H9 (cell line): ENCODE results near the gene KDM3A. TPM values are rescaled to one million over a fixed set of nuclear protein-coding genes. Genes with fewer than 3 reads are reported as not detected.
A peak's percentile ranks its signal among the peaks of the same experiment; 100 is the strongest.

Source experiments
- DNase-seq: peaks from one replicate; pipeline ENCODE4 v3.0.0-alpha.2; 2017
- H2AFZ ChIP-seq: one replicate; pipeline ENCODE4 v1.6.1; 2013; ENCODE audit warnings: mild to moderate bottlenecking, low read length, control low read depth, moderate library complexity
- H2AK5ac ChIP-seq: 2 replicates; pipeline ENCODE4 v1.6.1; 2013; ENCODE audit warnings: low read length, control low read depth, mixed read lengths; ENCODE audit not compliant: insufficient read length
- H2BK120ac ChIP-seq: one replicate; pipeline ENCODE4 v1.6.1; 2013; ENCODE audit warnings: low read depth, mild to moderate bottlenecking, low read length, control low read depth, inconsistent platforms; ENCODE audit not compliant: poor library complexity, severe bottlenecking
- H2BK12ac ChIP-seq: 2 replicates; pipeline ENCODE4 v1.6.1; 2013; ENCODE audit warnings: low read length, control low read depth, mixed read lengths, low read depth; ENCODE audit not compliant: insufficient read length
- H2BK15ac ChIP-seq: 2 replicates; pipeline ENCODE4 v1.6.1; 2013; ENCODE audit warnings: low read depth, low read length, control low read depth
- H2BK20ac ChIP-seq: one replicate; pipeline ENCODE4 v1.6.1; 2013; ENCODE audit warnings: low read depth, mild to moderate bottlenecking, low read length, control low read depth, inconsistent platforms; ENCODE audit not compliant: poor library complexity, severe bottlenecking
- H2BK5ac ChIP-seq: 2 replicates; pipeline ENCODE4 v1.6.1; 2013; ENCODE audit warnings: low read length, control low read depth, mixed read lengths; ENCODE audit not compliant: insufficient read length
- H3K14ac ChIP-seq: 2 replicates; pipeline ENCODE4 v1.6.1; 2013; ENCODE audit warnings: low read length, control low read depth; ENCODE audit not compliant: insufficient read depth
- H3K18ac ChIP-seq: 2 replicates; pipeline ENCODE4 v1.6.1; 2013; ENCODE audit warnings: low read depth, mild to moderate bottlenecking, mixed read lengths, low read length, control low read depth; ENCODE audit not compliant: insufficient read length
- H3K23ac ChIP-seq: 2 replicates; pipeline ENCODE4 v1.6.1; 2013; ENCODE audit warnings: low read length, control low read depth, mixed read lengths, low read depth; ENCODE audit not compliant: insufficient read length
- H3K23me2 ChIP-seq: 2 replicates; pipeline ENCODE4 v1.6.1; 2013; ENCODE audit warnings: low read depth, mild to moderate bottlenecking, mixed read lengths, low read length, control low read depth; ENCODE audit not compliant: insufficient read length, poor library complexity, severe bottlenecking
- H3K27ac ChIP-seq: 2 replicates; pipeline ENCODE4 v1.5.1; 2013; ENCODE audit warnings: low read length, control low read depth, mixed read lengths, low read depth; ENCODE audit not compliant: insufficient read length
- H3K27me3 ChIP-seq: 2 replicates; pipeline ENCODE4 v1.6.1; 2013; ENCODE audit warnings: low read length, control low read depth, inconsistent platforms; ENCODE audit not compliant: insufficient read depth
- H3K4ac ChIP-seq: 2 replicates; pipeline ENCODE4 v1.6.1; 2013; ENCODE audit warnings: low read depth, mild to moderate bottlenecking, control low read depth, inconsistent platforms, low read length, moderate library complexity
- H3K4me1 ChIP-seq: 2 replicates; pipeline ENCODE4 v1.6.1; 2013; ENCODE audit warnings: low read length, control low read depth, inconsistent platforms; ENCODE audit not compliant: insufficient read depth
- H3K4me2 ChIP-seq: 2 replicates; pipeline ENCODE4 v1.6.1; 2013; ENCODE audit warnings: low read length, control low read depth, mixed read lengths; ENCODE audit not compliant: insufficient read length, insufficient read depth
- H3K56ac ChIP-seq: 2 replicates; pipeline ENCODE4 v1.6.1; 2013; ENCODE audit warnings: low read depth, mild to moderate bottlenecking, mixed read lengths, low read length, control low read depth; ENCODE audit not compliant: insufficient read length
- H3K79me1 ChIP-seq: 2 replicates; pipeline ENCODE4 v1.6.1; 2013; ENCODE audit warnings: low read depth, mild to moderate bottlenecking, moderate library complexity, low read length, control low read depth, inconsistent platforms; ENCODE audit not compliant: insufficient read depth, poor library complexity, severe bottlenecking
- H3K79me2 ChIP-seq: 2 replicates; pipeline ENCODE4 v1.6.1; 2013; ENCODE audit warnings: low read length, control low read depth, inconsistent platforms; ENCODE audit not compliant: insufficient read depth
- H3K9ac ChIP-seq: 2 replicates; pipeline ENCODE4 v1.6.1; 2013; ENCODE audit warnings: low read length, control low read depth, mixed read lengths; ENCODE audit not compliant: insufficient read length; ENCODE audit errors: extremely low read depth
- H3K9me3 ChIP-seq: one replicate; pipeline ENCODE4 v1.6.1; 2013; ENCODE audit warnings: low read depth, low read length, inconsistent platforms; ENCODE audit not compliant: control insufficient read depth
- H3T11ph ChIP-seq: one replicate; pipeline ENCODE4 v1.6.1; 2013; ENCODE audit warnings: mild to moderate bottlenecking, low read length, control low read depth, inconsistent platforms
- H4K20me1 ChIP-seq: one replicate; pipeline ENCODE4 v1.6.1; 2013; ENCODE audit not compliant: control insufficient read depth, insufficient read length, insufficient read depth
- H4K5ac ChIP-seq: 2 replicates; pipeline ENCODE4 v1.6.1; 2013; ENCODE audit warnings: low read depth, mild to moderate bottlenecking, mixed read lengths, low read length, control low read depth; ENCODE audit not compliant: insufficient read length
- H4K8ac ChIP-seq: replicated peaks from 2 replicates; pipeline ENCODE4 v1.6.1; 2013; ENCODE audit warnings: low read length, control low read depth, mixed read lengths, low read depth; ENCODE audit not compliant: insufficient read length
- H4K91ac ChIP-seq: 2 replicates; pipeline ENCODE4 v1.6.1; 2013; ENCODE audit warnings: low read depth, mild to moderate bottlenecking, moderate library complexity, mixed read lengths, low read length, control low read depth; ENCODE audit not compliant: insufficient read length
- H3K27ac Mint-ChIP-seq, 3 experiments: 2 replicates in 2 of 3; 3 replicates in 1 of 3; pipeline ENCODE4 v1.8.0; 2020 to 2021; ENCODE audit warnings: mixed read lengths in 3 of 3, mild to moderate bottlenecking in 1 of 3, moderate library complexity in 1 of 3
- H3K27me3 Mint-ChIP-seq: 2 replicates; pipeline ENCODE4 v1.8.0; 2021; ENCODE audit warnings: low read depth, mild to moderate bottlenecking, moderate library complexity, mixed read lengths
- H3K36me3 Mint-ChIP-seq, 3 experiments: 2 replicates in 2 of 3; 3 replicates in 1 of 3; pipeline ENCODE4 v1.8.0; 2020 to 2021; ENCODE audit warnings: low read depth in 3 of 3, mixed read lengths in 3 of 3; ENCODE audit not compliant: insufficient read depth in 1 of 3
- H3K4me1 Mint-ChIP-seq, 2 experiments: 2 replicates each; pipeline ENCODE4 v1.8.0; 2020; ENCODE audit warnings: mixed read lengths in 2 of 2
- H3K4me3 Mint-ChIP-seq, 2 experiments: 2 replicates in 1 of 2; 3 replicates in 1 of 2; pipeline ENCODE4 v1.8.0; 2020 to 2021; ENCODE audit warnings: mild to moderate bottlenecking in 2 of 2, mixed read lengths in 2 of 2, moderate library complexity in 1 of 2
- H3K9me3 Mint-ChIP-seq, 2 experiments: 2 replicates in 1 of 2; 3 replicates in 1 of 2; pipeline ENCODE4 v1.8.0; 2020; ENCODE audit warnings: mild to moderate bottlenecking in 2 of 2, mixed read lengths in 2 of 2, moderate library complexity in 1 of 2
- CTCF ChIP-seq: fragments of 200-600 bp; sonication (generic); conservative IDR thresholded peaks from 3 replicates; pipeline ENCODE4 v1.8.0; 2021; ENCODE audit warnings: antibody characterized with exemption, mild to moderate bottlenecking
- WGBS: extraction: QIAGEN DNeasy Blood & Tissue Kit; methylation state at CpG from one replicate; pipeline ENCODE4 v1.1.7; 2013; ENCODE audit warnings: missing lambda C conversion rate, low lambda C conversion rate, mixed read lengths; ENCODE audit not compliant: insufficient read length; ENCODE audit errors: extremely low coverage; 5-methylcytosine and 5-hydroxymethylcytosine counted together
- total RNA-seq: library from RNA; stranded (reverse); gene quantifications from 2 replicates; pipeline ENCODE4 v1.2.1, GENCODE V29; 2021

Gene KDM3A
- total RNA-seq, 1 experiment from 2014 or later, result 28.1 TPM

- Histone ChIP-seq H4K5ac (no peak overlapping the region), H3K14ac (no peak overlapping the region), H2AFZ (no peak overlapping the region), H3T11ph (no peak overlapping the region), H3K4me1 (no peaks in the 10 kb centered on the region), H2BK15ac (no peak overlapping the region), H3K56ac (no peak overlapping the region), H2AK5ac (no peak overlapping the region), H3K4ac (no peak overlapping the region), H3K27me3 (no peaks in the 10 kb centered on the region), H3K23ac (no peak overlapping the region), H2BK120ac (no peak overlapping the region), H3K9ac (peak overlapping the region; percentile 27), H2BK12ac (no peak overlapping the region), H4K91ac (no peak overlapping the region), H3K79me2 (peaks cover 2% of the 10 kb centered on the region; the same call in 1 of the 2 replicates), H4K8ac (no peak overlapping the region), H4K20me1 (peaks cover 2% of the 10 kb centered on the region), H3K27ac (no peak overlapping the region), H2BK20ac (no peak overlapping the region), H3K4me2 (peak overlapping the region; percentile 86), H2BK5ac (no peak overlapping the region), H3K18ac (no peak overlapping the region), H3K79me1 (peaks cover 6% of the 10 kb centered on the region), H3K23me2 (peaks cover 4% of the 10 kb centered on the region), H3K9me3 (peaks cover 7% of the 10 kb centered on the region)
- Mint-ChIP-seq H3K4me3 (peak overlapping the region; percentile 88 to 91), H3K36me3 (peaks cover 22 to 58% (median 25%) of the 10 kb centered on the region in 3 experiments), H3K27me3 (peaks cover 17% of the 10 kb centered on the region), H3K9me3 (peaks cover 38 to 39% of the 10 kb centered on the region in 2 experiments), H3K27ac (peak overlapping the region; percentile 100; a peak in 3 of 7 replicates), H3K4me1 (peaks cover 20% of the 10 kb centered on the region in 2 experiments)
- no peak for DNase-seq
- WGBS, result no CpG with 5 or more reads among the region's 59 CpGs
- TF ChIP-seq CTCF, result no peak
Observed at GRCh38 chr2:86441392-86441881, 266 bp downstream of the KDM3A start.
